Stimulated activated CD4-positive, alpha-beta T cell treated with anti-CD3 and anti-CD28 coated beads, Interleukin-2, amount 100 ng/mL, for 48 hours (primary cell): ENCODE data around the gene IGSF9B.

Source experiments
- DNase-seq, 2 donors: peaks; one replicate each; pipeline ENCODE4 v3.0.0-alpha.2; 2020

The IGSF9B gene

GRCh38 chr11:133896642-133897330, 60.0 kb downstream of the IGSF9B start:
- DNase-seq: no peak

GRCh38 chr11:133896028-133896427, 60.7 kb downstream of the IGSF9B start:
- DNase-seq: no peak

GRCh38 chr11:133895551-133895950, 61.2 kb downstream of the IGSF9B start:
- DNase-seq: no peak

GRCh38 chr11:133895061-133895479, 61.7 kb downstream of the IGSF9B start:
- no peak for DNase-seq

GRCh38 chr11:133893381-133893780, 63.4 kb downstream of the IGSF9B start:
- no peak for DNase-seq

- DNase-seq: no peak
These were observed 64.0 kb downstream of the IGSF9B start for GRCh38 chr11:133892584-133893380.

GRCh38 chr11:133892126-133892525, 64.6 kb downstream of the IGSF9B start:
- no peak for DNase-seq

GRCh38 chr11:133889893-133890292, 66.9 kb downstream of the IGSF9B start:
- no peak for DNase-seq

GRCh38 chr11:133889188-133889587, 67.6 kb downstream of the IGSF9B start:
- DNase-seq: no peak

GRCh38 chr11:133887692-133888332, 69.0 kb downstream of the IGSF9B start:
- DNase-seq: no peak

GRCh38 chr11:133886029-133886428, 70.7 kb downstream of the IGSF9B start:
- no peak for DNase-seq

GRCh38 chr11:133872160-133872559, 84.6 kb downstream of the IGSF9B start:
- no peak for DNase-seq

- no peak for DNase-seq
These were observed 89.3 kb downstream of the IGSF9B start for GRCh38 chr11:133867456-133867855.

GRCh38 chr11:133865466-133865865, 91.3 kb downstream of the IGSF9B start:
- no peak for DNase-seq

GRCh38 chr11:133864756-133865155, 92.0 kb downstream of the IGSF9B start:
- DNase-seq: no peak

GRCh38 chr11:133860151-133860550, 96.6 kb downstream of the IGSF9B start:
- no peak for DNase-seq
